ENCODE data around the gene ABHD6. TPM values are rescaled to one million over a fixed set of nuclear protein-coding genes. Genes with fewer than 3 reads are reported as not detected.

The ABHD6 gene
- total and polyA plus RNA-seq, 9 of the 15 experiments (the other 6 are each of a cell fraction or from before 2014, with no cell fraction given), result 0.53 to 3.6 (median 2.5) TPM

DNA sequence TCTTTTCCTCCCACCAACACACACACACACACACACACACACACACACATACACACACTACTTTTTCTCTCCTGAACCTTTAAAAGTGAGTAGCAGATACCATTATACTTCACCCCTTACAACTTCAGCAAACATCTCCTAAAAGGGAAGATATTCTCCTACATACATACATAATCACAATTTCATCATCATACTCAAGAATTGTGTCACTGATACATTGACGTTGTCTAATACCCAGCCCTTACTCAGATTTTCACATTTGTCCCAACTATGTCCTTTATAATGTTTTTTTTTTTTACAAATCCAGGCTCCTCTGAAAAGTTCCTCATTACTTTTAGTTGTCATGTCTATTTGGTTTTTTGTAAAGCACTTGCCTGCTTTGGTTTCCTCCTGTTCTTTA lies 18.5 kb downstream of the ABHD6 start:
- TF ChIP-seq, protein P1, sequence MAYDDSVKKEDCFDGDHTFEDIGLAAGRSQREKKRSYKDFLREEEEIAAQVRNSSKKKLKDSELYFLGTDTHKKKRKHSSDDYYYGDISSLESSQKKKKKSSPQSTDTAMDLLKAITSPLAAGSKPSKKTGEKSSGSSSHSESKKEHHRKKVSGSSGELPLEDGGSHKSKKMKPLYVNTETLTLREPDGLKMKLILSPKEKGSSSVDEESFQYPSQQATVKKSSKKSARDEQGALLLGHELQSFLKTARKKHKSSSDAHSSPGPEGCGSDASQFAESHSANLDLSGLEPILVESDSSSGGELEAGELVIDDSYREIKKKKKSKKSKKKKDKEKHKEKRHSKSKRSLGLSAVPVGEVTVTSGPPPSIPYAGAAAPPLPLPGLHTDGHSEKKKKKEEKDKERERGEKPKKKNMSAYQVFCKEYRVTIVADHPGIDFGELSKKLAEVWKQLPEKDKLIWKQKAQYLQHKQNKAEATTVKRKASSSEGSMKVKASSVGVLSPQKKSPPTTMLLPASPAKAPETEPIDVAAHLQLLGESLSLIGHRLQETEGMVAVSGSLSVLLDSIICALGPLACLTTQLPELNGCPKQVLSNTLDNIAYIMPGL (CRISPR knock-in tag; IDR thresholded peaks at IDR 0.05), result no peak
- TF ChIP-seq, protein P2, sequence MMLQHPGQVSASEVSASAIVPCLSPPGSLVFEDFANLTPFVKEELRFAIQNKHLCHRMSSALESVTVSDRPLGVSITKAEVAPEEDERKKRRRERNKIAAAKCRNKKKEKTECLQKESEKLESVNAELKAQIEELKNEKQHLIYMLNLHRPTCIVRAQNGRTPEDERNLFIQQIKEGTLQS (IDR thresholded peaks at IDR 0.05), result 0 out of 2 replicates have a peak, but pooled peaks have one; percentile 18
- TF ChIP-seq, protein P2 (CRISPR knock-in tag; conservative IDR thresholded peaks at IDR 0.05), result no peak
- BruUV-seq (replicated peaks), result no TSS peak
- 27% methylated on average over 1 of the region's 1 CpG for WGBS (ENCODE audit: insufficient coverage, low coverage, missing lambda C conversion rate)

More for the DNA sequence above, 18.5 kb downstream of the ABHD6 start:
- in situ Hi-C loops (cut with MboI) (no loop called here), intact Hi-C loops (cut with micrococcal nuclease) (no loop called here)
- DNase-seq (ENCODE audit: extremely low read depth in 1 of 4, low spot score in 3 of 4) (no peak), ATAC-seq (no peak), FAIRE-seq (no peak)
- Histone ChIP-seq H3K9ac (ENCODE audit: insufficient read depth in 1 of 2, low read depth in 2 of 2, low read length in 2 of 2) (no peak overlapping the region), H3K79me2 (ENCODE audit: control insufficient read depth, insufficient read depth, low read length) (no peaks in the 10 kb centered on the region), H3K36me3 (ENCODE audit: control insufficient read depth, insufficient read depth, low read length) (no peaks in the 10 kb centered on the region), H3K27me3 (ENCODE audit: control insufficient read depth in 2 of 2, insufficient read depth in 2 of 2, low read length in 2 of 2) (no peaks in the 10 kb centered on the region), H4K20me1 (replicated peaks; ENCODE audit: control insufficient read depth, insufficient read depth, low read length) (peaks cover 2% of the 10 kb centered on the region; the same call in 1 of the 2 replicates), H3K27ac (ENCODE audit: extremely low read depth, low read depth, low read length) (no peak overlapping the region), H3K4me2 (ENCODE audit: insufficient read depth, low read length) (no peak overlapping the region), H2AFZ (ENCODE audit: low read depth, low read length) (no peak overlapping the region), H3K4me1 (replicated peaks in 1 of 2; ENCODE audit: control insufficient read depth in 2 of 2, insufficient read depth in 2 of 2, low read length in 2 of 2) (no peaks in the 10 kb centered on the region), H3K9me3 (replicated peaks; ENCODE audit: control insufficient read depth, insufficient read depth, low read depth, low read length) (no peaks in the 10 kb centered on the region), H3K4me3 (no peak overlapping the region), H3K9me1 (ENCODE audit: control insufficient read depth, insufficient read depth, low read length) (no peaks in the 10 kb centered on the region)
- ChIA-PET CTCF (ENCODE audit: low intra/inter-chr PET ratio) (interaction anchor here (0.6 kb wide), 1 partner anchor 1196 kb away, joined by 3 read pairs; no protein-coding TSS in a partner anchor), POLR2A (no interaction called here)

All from K562 (cell line).